DMS79 treated with DMSO at 0.1 percent for 48 hours (cell line): ENCODE measurements around the gene TRIM41.

Source experiments
- DNase-seq: peaks from one replicate; lab custom pipeline; 2025; lab: John Stamatoyannopoulos, UW

TRIM41 gene

DNA sequence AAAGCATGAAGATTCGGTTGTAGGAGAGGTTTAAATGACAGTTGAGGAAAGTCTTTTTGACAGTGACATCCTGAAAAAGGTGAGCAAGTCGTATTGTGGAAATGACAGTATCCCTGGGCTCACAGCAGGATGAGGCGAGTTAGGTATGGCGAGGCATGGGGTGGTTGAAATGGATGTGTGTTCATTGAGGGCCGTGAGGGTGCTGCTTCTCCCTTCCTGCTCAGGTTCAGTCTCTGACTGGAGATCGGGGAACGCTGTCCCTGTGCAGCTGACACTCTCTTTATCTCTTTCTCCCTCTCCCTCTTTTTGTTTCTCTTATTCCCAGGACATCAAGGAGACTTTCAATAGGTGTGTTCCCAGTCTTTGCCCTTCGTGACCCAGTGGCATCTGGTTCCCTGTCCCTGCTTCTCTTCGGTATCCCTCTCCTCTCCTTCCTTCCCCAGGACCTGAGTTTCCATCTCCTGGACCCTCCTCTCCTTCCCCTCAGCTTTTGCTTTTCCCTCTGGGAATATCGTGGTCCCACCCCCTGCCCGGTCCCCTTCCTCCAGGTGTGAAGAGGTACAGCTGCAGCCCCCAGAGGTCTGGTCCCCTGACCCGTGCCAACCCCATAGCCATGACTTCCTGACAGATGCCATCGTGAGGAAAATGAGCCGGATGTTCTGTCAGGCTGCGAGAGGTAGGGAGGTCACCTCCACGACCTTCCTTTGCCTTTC is 10.2 kb downstream of the TRIM41 start:
- DNase-seq = no peak

DNA sequence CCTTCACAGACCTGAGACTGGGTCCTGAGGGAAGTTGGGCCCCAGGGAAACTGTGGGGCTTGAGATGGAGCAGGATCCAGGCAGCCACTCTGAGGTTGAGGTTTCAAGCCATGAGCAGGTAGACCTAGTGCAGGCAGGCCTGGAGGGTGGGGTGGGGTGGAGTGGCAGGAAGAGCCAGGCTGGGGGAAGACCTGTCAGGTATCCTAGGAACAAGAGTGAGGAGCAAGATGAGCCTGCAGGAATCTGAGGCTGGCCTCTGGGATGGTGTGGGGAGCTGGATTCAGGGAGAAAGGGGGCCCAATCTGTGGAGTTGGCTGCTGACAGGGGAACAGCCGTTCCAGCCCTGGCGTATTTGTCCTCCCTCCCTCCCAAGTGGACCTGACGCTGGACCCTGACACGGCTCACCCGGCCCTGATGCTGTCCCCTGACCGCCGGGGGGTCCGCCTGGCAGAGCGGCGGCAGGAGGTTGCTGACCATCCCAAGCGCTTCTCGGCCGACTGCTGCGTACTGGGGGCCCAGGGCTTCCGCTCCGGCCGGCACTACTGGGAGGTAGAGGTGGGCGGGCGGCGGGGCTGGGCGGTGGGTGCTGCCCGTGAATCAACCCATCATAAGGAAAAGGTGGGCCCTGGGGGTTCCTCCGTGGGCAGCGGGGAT is 10.8 kb downstream of the TRIM41 start:
- DNase-seq = no peak

DNA sequence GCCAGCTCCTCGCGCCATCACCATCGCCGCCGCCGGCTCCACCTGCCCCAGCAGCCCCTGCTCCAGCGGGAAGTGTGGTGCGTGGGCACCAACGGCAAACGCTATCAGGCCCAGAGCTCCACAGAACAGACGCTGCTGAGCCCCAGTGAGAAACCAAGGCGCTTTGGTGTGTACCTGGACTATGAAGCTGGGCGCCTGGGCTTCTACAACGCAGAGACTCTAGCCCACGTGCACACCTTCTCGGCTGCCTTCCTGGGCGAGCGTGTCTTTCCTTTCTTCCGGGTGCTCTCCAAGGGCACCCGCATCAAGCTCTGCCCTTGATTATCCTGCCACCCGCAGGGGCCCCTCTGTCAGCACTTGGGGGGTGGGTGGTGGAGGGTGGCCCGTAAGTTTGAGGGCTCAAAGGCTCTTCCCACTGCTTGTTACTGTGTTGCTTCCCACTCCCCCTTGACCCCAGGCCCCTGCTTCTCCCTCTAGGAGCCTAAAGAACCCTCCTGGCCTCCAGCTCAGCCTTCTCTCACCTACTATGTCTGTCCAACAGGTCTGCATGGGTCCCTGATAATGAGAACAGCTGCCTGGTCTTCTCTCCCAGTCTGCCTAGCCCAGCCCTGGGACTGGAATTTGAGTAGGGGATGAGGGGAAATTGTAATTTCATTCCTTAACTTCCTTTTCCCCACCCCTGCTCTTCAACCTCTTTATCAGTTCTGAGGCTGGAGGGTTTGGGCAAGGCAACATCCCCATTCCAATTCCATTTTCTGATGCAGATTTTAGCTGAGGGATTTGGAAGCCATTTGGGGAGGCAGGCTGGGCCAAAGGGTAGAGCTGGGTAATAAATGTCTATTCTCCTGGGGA is 11.6 kb downstream of the TRIM41 start:
- no peak for DNase-seq

DNA sequence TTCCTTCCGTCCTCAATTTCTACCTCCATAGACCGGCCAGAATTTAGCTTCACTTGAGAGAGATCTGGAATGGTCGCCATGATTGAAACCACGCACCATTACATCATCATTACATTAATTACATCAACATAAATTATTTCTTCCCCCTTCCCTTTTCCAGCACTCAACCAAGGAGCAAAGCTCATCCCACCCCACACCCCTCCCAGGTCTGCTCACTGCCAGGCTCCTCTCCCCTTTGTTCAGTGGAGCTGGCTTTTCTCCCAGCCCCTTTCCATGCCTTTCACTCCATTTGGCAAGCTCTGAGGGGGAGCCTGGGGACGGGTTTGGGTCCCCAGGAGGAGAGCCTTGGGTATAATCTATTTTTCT is 12.2 kb downstream of the TRIM41 start:
- no peak for DNase-seq

DNA sequence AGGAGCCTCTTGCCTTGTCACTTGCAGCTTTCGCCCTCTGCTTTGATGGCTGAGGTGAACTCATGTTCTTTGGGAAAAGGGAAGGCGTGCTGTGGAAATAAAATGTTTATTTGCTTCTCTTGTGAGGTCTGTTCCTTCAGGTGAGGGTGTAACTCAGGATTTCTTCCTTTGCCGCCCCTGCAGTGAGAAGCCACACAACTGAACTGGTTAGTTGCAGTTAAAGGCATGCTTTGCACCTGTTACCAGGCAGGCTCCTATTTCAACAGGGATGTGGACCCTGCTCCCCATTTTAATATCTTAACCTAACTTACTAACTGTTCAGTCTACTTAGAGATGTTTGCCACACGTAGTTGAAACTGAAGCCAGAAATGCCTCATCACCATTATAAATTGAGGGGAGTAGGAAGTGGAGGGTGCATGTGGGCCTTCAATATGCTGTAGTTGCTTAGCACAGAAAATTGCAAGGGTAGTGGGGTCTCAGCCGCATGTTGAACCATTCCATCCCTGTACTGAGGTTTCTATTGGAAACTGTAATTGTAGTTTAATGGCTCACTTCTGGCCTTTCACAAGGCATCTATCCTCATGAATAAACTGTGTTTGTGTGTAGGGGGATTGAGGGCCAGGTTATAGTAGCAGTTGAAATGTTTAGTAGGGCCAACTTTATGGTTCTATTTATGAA is 12.7 kb downstream of the TRIM41 start:
- DNase-seq = no peak

DNA sequence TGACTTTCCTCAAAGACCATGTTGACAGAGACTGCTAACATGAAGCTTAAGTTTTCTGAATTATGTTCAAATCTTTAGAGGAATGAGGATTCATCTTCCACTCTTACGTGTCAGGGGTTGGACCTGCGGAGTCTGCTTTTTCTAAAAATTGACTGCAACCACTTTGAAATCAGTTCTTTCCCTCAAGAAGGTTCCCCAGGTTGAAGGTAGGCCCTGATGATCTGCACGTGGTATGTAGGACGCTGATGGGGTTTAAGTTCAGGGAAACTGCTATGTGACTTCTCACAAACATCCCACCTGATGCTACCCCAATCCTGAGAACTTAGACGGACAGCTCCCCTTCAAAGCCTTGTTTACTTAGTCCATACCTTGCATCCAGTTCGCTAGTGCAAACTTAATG is 13.4 kb downstream of the TRIM41 start:
- no peak for DNase-seq

DNA sequence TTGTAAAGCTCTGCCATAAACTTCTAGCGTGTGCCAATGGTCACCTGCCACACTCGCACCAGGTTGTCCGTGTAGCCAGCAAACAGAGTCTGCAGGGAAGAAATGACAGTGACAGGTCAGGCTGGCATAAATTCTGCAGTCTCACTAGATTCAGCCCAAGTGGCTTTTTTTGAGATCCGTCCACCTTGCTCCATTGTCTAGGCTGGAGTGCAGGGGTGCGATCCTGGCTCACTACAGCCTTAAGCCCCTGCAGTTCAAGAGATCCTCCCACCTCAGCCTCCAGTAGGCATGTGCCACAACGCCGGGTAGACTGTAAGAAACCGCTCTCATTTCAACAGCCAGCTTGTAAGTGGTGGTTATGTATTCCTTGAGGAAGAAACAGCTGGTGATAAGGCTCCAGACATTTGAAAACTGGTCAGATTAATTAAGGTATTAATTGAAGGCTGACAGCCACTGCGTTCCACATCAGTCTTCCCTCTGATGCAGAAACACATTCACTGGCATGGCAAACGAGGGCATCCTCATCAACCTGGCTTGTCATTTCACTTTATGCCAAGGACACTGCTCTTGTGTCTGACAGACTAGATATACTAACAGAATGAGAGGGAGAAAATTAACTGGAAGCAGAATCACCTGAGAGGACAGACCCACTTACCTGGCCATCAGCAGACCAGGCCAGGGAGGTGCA is 14.0 kb downstream of the TRIM41 start:
- no peak for DNase-seq

DNA sequence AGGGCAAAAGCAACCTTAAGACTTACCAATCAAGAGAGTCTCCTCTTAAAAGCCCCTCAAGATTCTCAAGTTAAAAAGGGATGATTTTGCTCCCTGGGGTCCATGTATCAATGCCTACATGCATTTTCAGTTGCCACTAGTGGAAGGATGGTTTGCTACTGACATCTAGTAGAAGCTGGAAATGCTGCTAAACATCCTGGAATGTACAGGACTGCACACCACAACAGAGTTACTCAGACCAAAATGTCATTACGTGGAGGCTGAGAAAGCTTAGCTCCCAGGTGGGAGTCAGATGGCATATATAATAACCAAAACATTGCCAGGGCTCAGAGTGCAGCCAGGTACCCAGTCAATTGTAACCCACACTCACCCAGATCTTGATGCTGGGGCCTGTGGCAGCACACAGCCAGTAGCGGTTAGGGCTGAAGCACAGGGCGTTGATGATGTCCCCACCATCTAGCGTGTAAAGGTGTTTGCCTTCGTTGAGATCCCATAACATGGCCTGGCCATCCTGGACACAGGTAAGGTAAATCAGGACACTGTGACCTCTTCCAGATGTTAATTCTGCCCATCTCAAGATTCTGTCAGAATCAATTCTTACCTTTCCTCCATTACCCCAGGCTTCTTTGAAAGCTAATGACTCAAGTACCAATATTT is 14.8 kb downstream of the TRIM41 start:
- DNase-seq = no peak

DNA sequence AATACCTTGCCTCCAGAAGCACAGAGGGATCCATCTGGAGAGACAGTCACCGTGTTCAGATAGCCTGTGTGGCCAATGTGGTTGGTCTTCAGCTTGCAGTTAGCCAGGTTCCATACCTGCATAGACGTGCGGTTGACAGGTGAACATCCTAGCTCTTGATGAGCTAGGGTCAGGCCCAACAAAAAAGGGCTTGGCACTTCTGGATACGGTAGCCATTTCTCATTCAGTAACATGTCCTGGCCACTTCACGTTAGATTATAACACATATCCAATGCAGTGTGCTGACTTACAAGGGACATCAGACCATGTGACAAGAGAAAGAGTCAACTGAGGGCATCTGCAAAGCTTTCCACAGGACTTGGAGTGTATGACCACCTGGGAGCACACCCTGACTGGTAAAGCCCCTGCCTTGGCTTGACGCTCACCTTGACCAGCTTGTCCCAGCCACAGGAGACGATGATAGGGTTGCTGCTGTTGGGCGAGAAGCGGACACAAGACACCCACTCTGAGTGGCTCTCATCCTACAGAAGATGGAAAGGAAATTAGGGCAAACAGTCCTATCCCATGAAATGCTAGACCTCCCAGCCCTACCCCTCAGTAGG is 16.1 kb downstream of the TRIM41 start:
- DNase-seq = no peak

DNA sequence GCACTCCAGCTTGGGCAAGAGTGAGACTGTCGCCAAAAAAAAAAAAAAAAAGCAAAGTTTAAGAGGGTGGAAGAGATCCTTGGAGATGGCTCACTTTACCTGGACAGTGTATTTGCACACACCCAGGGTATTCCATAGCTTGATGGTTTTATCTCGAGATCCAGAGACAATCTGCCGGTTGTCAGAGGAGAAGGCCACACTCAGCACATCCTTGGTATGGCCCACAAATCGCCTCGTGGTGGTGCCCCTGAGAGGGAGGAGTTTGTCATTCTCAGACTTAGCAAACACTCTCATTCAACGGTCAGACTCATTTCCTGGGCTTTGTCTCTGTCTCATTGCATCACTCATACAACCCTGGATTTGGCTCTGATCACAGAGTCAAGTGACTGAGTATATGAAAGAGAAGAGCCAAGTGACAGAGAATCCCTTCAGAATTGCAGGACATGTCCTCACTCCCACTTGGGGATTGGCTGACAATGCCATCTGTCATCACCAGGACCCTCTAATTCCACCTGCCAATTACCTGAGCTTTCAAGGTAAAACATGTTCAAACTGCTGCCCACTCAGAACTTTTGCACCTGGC is 18.4 kb downstream of the TRIM41 start:
- DNase-seq = no peak

DNA sequence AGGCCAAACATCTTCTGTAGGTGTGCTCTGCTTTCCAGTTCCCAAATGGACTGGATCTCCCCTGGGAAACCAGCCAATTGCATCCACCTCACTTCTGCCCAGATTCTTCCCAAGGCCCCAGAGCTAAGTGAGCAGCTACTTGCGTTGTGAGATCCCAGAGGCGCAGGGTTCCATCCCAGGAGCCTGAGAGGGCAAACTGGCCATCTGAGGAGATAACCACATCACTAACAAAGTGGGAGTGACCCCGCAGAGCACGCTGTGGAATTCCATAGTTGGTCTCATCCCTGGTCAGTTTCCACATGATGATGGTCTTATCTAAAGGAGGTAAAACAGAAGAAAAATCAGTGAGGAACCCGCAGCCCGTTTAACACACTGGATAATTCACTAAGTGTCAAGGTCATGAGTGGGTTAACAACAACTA is 19.0 kb downstream of the TRIM41 start:
- DNase-seq = no peak

DNA sequence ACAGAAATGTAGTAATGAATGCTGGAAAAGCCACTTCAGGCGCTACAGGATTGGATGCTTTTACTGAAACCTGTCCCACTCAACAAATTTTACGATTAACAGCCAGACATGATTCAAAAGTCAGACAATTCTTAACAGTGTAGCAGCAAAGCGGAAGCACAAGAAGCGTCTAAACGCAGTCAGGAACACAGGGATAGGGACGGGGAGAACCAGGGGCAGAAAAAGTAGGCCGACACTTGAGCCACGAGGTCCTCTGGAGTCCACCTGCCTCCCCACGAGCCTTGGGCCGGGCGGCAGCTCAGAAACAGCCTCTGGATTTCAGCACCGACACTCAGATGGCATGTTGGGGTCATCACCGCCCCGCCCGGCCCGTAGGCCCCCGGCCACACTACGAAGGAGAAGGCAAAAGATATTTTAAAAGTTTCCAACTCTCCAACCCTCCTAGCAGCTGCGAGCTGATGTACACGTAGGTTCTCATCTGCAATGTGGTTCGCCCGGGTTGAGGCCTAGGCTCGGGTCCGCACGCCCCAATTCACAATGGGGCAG is 20.0 kb downstream of the TRIM41 start:
- no peak for DNase-seq

DNA sequence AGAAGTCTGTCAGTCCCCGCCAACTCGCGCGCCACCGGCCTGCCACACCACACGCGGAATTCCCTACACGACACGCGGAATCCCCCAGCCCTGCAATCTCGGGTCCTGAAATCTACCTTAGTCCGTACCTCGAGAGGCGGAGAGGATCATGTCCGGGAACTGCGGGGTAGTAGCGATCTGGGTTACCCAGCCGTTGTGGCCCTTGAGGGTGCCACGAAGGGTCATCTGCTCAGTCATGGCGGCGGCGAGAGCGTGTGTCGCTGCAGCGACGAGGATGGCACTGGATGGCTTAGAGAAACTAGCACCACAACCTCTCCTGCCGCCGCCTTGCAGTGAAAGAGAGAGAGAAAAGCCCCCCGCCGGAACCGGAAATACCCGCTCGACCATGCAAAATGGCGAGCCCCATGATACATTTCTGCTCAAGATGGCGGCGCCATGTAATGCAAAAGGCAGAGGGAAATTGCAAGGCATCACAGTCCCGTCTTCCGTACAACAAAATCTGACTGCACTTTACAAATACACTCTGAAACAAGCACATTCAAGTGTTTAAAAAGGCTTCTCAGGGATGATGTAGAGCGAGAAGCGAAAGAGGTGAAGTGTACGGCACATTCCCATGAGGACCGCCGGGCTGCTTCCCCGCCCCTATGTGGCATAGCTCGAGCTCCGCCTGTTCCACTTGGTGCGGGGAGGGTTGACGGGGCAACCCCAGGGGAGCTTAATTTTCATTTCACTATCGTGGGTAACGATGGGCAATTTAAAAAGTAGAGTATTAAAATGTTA is 20.7 kb downstream of the TRIM41 start, which contains the start of gene RACK1:
TSS of gene RACK1 (minus strand) at position 343 of the 780 bp plus-strand sequence. CDS start at position 237, 106 bp downstream.
- no peak for DNase-seq

DNA sequence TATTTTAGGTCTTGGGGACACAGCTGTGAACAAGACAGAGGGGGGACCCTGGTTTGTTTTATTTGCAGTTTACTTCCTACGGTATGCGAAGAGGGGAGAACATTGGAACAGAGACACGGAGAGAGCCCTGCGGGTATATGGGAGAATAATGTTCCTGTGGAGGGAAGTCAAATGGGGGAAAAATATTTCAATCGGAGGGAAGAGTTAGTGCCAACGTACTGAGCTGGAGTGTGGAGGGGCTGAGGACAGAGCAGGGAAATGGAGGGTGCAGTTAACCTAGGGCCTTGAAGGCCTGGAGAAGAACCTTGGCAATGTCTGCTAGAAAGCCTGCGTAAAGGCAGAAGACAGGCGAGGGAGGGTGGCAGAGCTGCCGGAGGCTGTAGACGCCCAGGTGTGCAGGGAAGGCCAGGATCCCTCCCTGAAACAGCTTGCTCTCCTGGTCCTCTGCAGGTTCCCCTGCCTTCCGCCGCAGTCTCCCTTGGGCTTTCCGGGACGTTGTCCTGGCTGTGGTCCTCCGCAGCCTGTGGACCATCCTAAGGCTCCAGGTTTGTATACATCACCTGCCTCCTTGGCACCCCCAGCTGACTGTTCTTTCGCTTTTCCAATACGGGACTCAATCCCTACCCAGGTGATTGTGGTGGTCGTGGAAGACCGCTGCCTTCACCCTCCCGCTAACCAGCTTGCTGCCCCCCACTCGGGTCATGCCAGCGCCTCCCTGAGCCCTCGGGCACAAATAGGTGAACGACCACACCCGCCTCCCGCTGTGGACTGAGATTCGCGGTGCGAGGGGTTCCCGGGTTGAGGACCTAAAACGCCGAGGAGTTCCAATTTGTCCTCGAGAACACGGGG is 22.6 kb downstream of the TRIM41 start:
- DNase-seq = no peak

DNA sequence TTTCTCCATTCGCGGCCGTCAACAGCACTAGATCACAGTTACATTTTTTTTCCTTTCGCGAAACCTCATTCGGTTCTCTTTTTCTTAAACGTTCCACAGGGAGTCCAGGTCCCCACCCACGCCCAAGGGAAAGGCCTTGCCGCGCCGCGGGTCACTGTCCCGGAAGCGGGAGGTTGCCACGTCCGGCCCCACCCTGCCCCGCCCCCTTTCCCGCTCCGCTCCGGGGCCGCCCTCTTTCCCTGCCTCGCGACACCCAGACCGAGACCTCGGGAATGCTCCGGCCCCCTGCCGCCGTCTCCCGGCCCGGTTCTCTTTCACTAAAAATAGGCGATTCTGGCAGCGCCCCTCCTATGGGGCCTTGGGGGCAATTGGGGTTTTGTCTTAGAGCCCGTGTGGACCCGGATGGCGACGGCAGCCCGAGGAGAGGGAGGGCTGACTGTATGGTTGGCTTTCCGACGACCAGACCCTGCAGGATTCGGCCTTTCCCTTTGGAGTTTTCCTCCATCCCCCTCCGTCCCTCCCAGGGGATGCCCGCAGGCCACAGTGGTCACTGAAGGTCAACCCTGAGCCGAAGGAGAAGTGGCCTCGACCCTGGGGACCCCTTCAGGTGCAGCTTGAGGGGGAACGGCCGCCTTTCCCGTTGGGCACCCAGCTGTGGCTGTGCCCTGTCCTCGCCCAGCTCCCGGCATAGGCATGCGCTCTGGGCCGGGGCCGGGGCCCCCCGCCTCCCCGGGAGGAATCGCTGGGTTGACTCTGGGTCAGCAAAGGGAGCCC is 23.4 kb downstream of the TRIM41 start:
- no peak for DNase-seq

DNA sequence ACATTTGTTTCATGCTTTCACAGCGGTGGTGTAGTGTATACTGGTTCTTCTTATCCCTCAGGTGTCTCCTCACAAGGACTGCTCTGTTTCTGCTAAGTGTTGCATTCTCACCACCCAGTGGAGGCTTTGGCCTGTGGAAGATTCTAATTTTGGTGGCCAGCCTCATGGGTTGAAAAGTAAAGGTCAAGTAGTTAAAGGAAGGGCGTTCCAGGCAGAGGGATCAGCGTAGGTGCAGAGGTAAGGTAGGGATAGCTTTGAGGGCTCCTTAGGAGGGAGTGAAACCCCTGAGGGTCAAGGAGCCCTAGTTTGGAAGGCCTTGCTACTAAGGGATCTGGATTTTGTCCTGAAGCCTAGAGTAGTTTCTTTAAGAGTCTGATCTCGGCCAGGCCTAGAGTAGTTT is 25.2 kb downstream of the TRIM41 start:
- DNase-seq = no peak

DNA sequence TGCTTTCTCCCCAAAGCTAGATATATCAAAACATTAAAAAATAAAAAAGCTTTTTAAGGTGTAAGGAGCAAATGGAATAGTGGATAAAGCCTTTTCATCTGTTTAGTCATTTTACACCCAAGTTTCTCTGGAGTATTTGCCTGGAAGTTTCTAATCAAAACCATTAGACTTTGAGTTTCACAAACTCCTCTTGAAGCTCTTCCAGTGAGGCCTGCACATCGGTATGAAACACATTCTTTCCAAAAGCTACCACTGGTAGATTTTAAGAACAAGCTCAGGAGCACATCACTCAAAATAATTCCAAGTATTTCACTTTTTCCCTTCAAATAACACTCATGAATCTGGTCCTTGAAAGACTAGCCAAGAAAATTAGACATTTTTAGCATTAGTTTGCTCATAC is 32.2 kb downstream of the TRIM41 start:
- DNase-seq = no peak
